Psoas muscle (tissue), 8 donors: ENCODE results near the gene PLK5. TPM values are rescaled to one million over a fixed set of nuclear protein-coding genes. Genes with fewer than 3 reads are reported as not detected.

Experiments
- ATAC-seq, 4 donors: fragments of 200-7000 bp; cut with Tn5 transposase; one replicate each; pipeline ENCODE4 v1.9.1; 2020; ENCODE audit warnings: moderate library complexity in 3 of 4, mild to moderate bottlenecking in 2 of 4
- DNase-seq, 2 donors: peaks; one replicate each; pipeline ENCODE4 v3.0.0-alpha.2; 2020
- H3K27ac ChIP-seq: fragments of 200-600 bp; one replicate; pipeline ENCODE4 v1.8.0; 2022
- H3K27me3 ChIP-seq, 3 donors: fragments of 200-600 bp in 1 of 3; one replicate each; pipeline versions ENCODE4 v1.6.1 to v1.8.0; 2013 to 2022; ENCODE audit warnings: low read length in 2 of 3, mild to moderate bottlenecking in 2 of 3, moderate library complexity in 1 of 3; ENCODE audit not compliant: insufficient read depth in 3 of 3
- H3K36me3 ChIP-seq, 2 donors: fragments of 200-600 bp in 1 of 2; one replicate each; pipeline versions ENCODE4 v1.6.1 to v1.8.0; 2013 to 2022; ENCODE audit warnings: low read depth in 1 of 2, mild to moderate bottlenecking in 1 of 2, moderate library complexity in 1 of 2; ENCODE audit not compliant: insufficient read depth in 1 of 2
- H3K4me1 ChIP-seq: fragments of 200-600 bp; one replicate; pipeline ENCODE4 v1.8.0; 2022
- H3K4me3 ChIP-seq: fragments of 200-600 bp; one replicate; pipeline ENCODE4 v1.8.0; 2022; ENCODE audit warnings: mild to moderate bottlenecking
- H3K9me3 ChIP-seq: fragments of 200-600 bp; one replicate; pipeline ENCODE4 v1.8.0; 2022
- WGBS, 3 donors: extraction: QIAGEN DNeasy Blood & Tissue Kit; methylation state at CpG; one replicate each; pipeline versions ENCODE4 v1.1.6 to v1.1.7; 2013; 5-methylcytosine and 5-hydroxymethylcytosine counted together
- intact Hi-C, 2 donors: fragments of 100-400 bp; cut with DNase I; formaldehyde crosslinking; loops; one replicate each; pipeline versions ENCODE4 v1.11.0 to v1.14.2; 2022
- polyA plus RNA-seq, 3 donors: library from polyadenylated mRNA; stranded (reverse); fragments of 200-250 nt; gene quantifications; one replicate each; pipeline ENCODE4 v1.2.3, GENCODE V29; 2013
- total RNA-seq, 4 donors: library from RNA; stranded (reverse); fragmentation: NEBNext Ultra II Directional in 2 of 4; extraction: Animal tissue kit (Norgen Biotek cat#: 25700) in 2 of 4; gene quantifications; one replicate each; pipeline versions ENCODE4 v1.2.1 to v1.2.4, GENCODE V29; 2021 to 2023
- TF ChIP-seq, protein P1 (sequence below): fragments of 200-600 bp; IDR thresholded peaks from one replicate; pipeline ENCODE4 v1.8.0; 2022; ENCODE audit warnings: antibody characterized with exemption
- donor health status: healthy with polysubstance abuse.
- donor health status: DM: no; HTN: no; CAD: no; lungs with moderate emphysema.
- donor health status: Bipolar disorder and iron deficiency.
- donor health status: healthy.
- donor health status: DM: yes; HTN: yes; CAD: no.
- donor health status: DM: no; HTN: no; CAD: no.
- donor health status: DM: no; HTN: no; CAD: no.
- donor health status: DM: yes; HTN: yes; CAD: no.

Gene PLK5
- total and polyA plus RNA-seq, 7 donors: 0.03 to 0.35 TPM; not detected in 5

DNA sequence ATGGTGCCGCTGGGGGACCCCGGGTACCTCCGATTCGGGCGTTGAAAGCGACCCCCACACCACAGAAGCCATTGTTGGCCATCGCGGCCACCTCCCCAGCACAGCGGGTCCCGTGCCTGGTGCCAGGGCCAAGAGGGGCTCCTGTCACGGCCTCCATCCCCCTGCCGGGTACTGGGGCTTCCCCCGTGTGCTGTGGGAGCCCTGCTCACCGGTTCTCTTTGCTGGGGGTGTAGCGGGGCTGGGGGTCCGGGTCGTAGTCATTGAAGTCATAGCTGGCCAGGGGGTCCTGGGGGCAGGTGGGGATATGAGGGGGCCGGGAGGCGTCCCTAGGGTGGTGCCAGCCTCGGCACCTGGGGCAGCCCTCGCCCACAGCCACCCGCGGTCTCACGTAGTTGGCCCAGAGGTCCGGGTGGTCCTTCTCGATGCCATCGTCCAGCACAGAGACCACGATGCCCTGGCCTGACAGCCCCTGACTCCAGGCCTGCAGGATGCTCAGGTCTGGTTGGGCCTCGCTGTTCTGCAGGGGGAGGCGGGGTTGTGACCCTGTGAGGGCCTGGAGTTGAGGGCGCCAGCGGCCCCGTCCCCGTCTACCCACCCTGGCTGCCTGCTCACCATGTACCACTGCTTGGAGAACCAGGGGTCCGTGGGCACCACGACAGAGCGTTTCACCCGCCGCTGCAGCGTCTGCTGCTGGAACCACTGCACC lies 36.1 kb upstream of the PLK5 start:
- TF ChIP-seq, protein P1, sequence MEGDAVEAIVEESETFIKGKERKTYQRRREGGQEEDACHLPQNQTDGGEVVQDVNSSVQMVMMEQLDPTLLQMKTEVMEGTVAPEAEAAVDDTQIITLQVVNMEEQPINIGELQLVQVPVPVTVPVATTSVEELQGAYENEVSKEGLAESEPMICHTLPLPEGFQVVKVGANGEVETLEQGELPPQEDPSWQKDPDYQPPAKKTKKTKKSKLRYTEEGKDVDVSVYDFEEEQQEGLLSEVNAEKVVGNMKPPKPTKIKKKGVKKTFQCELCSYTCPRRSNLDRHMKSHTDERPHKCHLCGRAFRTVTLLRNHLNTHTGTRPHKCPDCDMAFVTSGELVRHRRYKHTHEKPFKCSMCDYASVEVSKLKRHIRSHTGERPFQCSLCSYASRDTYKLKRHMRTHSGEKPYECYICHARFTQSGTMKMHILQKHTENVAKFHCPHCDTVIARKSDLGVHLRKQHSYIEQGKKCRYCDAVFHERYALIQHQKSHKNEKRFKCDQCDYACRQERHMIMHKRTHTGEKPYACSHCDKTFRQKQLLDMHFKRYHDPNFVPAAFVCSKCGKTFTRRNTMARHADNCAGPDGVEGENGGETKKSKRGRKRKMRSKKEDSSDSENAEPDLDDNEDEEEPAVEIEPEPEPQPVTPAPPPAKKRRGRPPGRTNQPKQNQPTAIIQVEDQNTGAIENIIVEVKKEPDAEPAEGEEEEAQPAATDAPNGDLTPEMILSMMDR: no peak
- intact Hi-C loops: no loop called here
- Histone ChIP-seq H3K36me3 (no peaks in the 10 kb centered on the region), H3K27me3 (no peaks in the 10 kb centered on the region), H3K27ac (no peak overlapping the region), H3K9me3 (no peaks in the 10 kb centered on the region), H3K4me1 (peaks cover 7% of the 10 kb centered on the region), H3K4me3 (no peak overlapping the region)
- peak; percentile 11 to 53 for DNase-seq
- ATAC-seq: no peak
- WGBS, 3 donors: 88 to 93% (median 89%) methylated on average over 29 to 40 of the region's 40 CpGs

DNA sequence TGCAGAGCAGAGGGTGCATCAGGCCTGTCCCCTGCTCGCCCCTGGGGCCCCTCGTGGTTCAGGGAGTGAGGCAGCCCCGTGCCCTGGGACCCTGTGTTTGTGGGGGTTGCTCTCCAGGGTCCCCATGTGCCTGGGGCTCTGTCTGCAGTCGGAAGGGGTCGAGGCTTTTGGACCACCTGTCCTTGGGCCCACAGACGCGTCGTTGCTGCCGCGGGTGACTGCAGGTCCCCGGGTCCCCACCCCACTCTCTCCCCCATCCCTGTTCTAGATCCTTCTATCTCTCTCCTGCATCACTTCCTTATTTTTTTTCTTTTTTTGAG lies 35.6 kb upstream of the PLK5 start:
- WGBS, 3 donors: 85 to 95% (median 88%) methylated on average over 9 to 11 of the region's 11 CpGs
- intact Hi-C loops: no loop called here
- no peak for ATAC-seq

DNA sequence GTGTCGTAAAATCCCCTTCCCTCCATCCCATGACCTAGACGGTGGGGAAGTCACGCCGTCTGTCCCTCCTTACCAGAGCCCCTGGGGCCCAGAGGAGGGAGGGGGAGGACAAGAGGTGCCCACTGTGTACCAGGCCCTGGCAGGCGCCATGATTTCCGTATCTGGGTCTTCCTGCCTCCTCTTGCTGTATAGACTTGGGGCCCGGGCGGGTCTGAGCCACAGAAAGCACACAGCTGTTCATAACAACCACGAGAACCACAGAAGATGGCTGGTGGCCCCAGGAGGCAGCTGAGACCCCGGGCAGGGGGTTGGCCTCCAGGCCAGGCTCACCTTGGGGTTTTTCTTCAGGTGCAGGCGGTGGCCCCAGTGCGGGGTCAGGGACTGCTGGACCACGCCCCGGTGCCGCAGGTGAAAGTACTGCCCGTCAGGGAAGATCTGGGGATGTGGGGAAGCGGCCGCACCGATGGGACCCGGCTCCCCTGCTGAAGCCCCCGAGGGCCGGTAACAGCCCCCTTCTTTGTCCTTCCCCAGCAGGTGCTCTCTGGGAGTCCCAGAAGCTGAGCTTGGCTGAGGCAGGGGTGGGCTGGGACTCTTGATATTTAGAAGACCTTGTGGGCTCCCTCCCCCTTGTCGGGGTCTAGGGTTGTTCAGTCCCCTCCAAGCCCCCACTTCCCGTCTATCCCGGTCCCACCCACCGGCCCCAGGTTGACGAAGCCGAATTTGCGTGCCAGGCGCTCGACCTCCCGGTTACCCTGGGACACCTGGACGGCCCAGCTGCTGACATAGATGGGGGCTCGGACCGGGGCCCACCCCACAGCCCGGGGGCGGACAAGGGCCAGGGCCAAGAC lies 34.2 kb upstream of the PLK5 start:
- Histone ChIP-seq H3K4me1 (peaks cover 7% of the 10 kb centered on the region), H3K4me3 (peak overlapping the region; percentile 73), H3K27ac (peak overlapping the region; percentile 72), H3K27me3 (no peaks in the 10 kb centered on the region), H3K36me3 (no peaks in the 10 kb centered on the region), H3K9me3 (no peaks in the 10 kb centered on the region)
- intact Hi-C loops: loop anchor here in 1 of 2 donors (2.0 kb wide), 1 partner anchor 19 kb away; no protein-coding TSS in a partner anchor
- TF ChIP-seq, protein P1: no peak
- DNase-seq (peak; percentile 18 to 62), ATAC-seq (no peak)
- 22 to 30% (median 25%) methylated on average over 31 to 37 of the region's 37 CpGs for WGBS, 3 donors

More for the DNA sequence above, 35.6 kb upstream of the PLK5 start:
- DNase-seq: no peak
- Histone ChIP-seq H3K9me3 (no peaks in the 10 kb centered on the region), H3K27ac (no peak overlapping the region), H3K4me3 (no peak overlapping the region), H3K36me3 (no peaks in the 10 kb centered on the region), H3K27me3 (no peaks in the 10 kb centered on the region), H3K4me1 (peaks cover 7% of the 10 kb centered on the region)
- TF ChIP-seq, protein P1: no peak

DNA sequence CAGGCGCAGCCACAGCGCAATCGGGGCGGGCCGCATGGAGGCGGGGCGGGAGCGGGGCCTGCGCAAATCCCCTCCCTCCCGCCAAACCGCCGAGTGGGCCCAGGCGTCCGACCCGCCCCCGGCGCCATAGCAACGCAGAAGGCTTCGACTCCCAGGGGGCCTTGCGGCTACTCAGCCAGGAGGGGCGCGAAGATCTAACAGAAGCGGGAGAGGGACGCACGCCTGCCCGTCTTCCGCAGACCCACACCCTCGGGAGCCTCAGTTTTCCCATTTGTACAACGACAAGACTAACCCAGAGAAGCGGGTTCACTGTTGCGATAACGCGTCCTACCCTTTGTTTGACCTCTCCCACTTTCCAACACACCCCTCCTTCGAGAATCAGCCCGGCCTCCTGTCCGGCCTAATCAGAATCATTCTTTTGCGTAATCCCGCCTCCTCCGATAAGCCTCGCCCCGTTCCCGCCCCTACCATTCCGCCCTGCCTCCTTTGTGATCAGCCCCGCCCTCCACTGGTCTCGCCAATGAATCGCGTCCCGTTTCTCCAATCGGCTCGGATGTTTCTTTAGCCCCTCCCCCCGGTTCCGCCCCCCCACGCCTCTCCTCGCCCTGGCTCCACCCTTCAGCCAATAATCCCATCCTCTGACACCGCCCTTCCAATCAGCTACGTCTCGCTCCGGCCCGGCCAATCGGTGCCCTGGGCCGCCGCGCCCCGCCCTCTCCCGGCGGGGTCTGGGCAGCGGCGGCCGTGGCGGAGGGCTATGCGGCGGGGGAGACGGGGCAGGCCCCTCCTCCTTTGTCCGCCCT lies 33.4 kb upstream of the PLK5 start, which contains the start of gene PCSK4:
PCSK4 (minus strand) TSS at position 40 of the 803 bp plus-strand sequence; CDS start at position 36, 4 bp downstream.
- peak within 1 kb of the TSS; percentile 72 for H3K27ac ChIP-seq
- intact Hi-C loops: loop anchor here in 1 of 2 donors (2.0 kb wide), 1 partner anchor 18 kb away; no protein-coding TSS in a partner anchor
- WGBS, 3 donors: 0 to 1% (median 1%) methylated on average over 63 to 74 of the region's 74 CpGs

More for the DNA sequence above, 33.4 kb upstream of the PLK5 start, which contains the start of gene PCSK4:
- Histone ChIP-seq H3K4me1 (peaks cover 7% of the 10 kb centered on the region), H3K36me3 (no peaks in the 10 kb centered on the region), H3K27me3 (no peaks in the 10 kb centered on the region), H3K4me3 (peak within 1 kb of the TSS; percentile 73), H3K9me3 (no peaks in the 10 kb centered on the region)
- peak; percentile 99 for DNase-seq
- TF ChIP-seq, protein P1: no peak
- peak; percentile 94 to 95 (median 94) for ATAC-seq
